VCaP (cell line): ENCODE data around the gene IL4I1.

Source experiments
- H3K27ac ChIP-seq: fragments of 450-650 bp; 2 replicates; pipeline ENCODE4 v1.5.1; 2017
- TF ChIP-seq, protein P1 (sequence below): fragments of 450-650 bp; conservative IDR thresholded peaks from 2 replicates; pipeline ENCODE4 v1.5.1; 2017; ENCODE audit warnings: mild to moderate bottlenecking, moderate library complexity

Gene IL4I1

GRCh38 chr19:49848938-49849337 is 47.7 kb downstream of the IL4I1 start:
- TF ChIP-seq, protein P1, sequence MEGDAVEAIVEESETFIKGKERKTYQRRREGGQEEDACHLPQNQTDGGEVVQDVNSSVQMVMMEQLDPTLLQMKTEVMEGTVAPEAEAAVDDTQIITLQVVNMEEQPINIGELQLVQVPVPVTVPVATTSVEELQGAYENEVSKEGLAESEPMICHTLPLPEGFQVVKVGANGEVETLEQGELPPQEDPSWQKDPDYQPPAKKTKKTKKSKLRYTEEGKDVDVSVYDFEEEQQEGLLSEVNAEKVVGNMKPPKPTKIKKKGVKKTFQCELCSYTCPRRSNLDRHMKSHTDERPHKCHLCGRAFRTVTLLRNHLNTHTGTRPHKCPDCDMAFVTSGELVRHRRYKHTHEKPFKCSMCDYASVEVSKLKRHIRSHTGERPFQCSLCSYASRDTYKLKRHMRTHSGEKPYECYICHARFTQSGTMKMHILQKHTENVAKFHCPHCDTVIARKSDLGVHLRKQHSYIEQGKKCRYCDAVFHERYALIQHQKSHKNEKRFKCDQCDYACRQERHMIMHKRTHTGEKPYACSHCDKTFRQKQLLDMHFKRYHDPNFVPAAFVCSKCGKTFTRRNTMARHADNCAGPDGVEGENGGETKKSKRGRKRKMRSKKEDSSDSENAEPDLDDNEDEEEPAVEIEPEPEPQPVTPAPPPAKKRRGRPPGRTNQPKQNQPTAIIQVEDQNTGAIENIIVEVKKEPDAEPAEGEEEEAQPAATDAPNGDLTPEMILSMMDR = no peak
- H3K27ac ChIP-seq = no peak overlapping the region

- no peak overlapping the region for H3K27ac ChIP-seq
- TF ChIP-seq, protein P1 = no peak
Measured at GRCh38 chr19:49847731-49848696, 48.7 kb downstream of the IL4I1 start.

- H3K27ac ChIP-seq = no peak overlapping the region
- TF ChIP-seq, protein P1 = no peak
Measured at GRCh38 chr19:49846408-49846807, 50.3 kb downstream of the IL4I1 start.

GRCh38 chr19:49845414-49845813 is 51.3 kb downstream of the IL4I1 start:
- TF ChIP-seq, protein P1 = peak; percentile 45
- no peak overlapping the region for H3K27ac ChIP-seq

GRCh38 chr19:49844138-49845095 is 52.3 kb downstream of the IL4I1 start:
- no peak overlapping the region for H3K27ac ChIP-seq
- TF ChIP-seq, protein P1 = no peak

DNA sequence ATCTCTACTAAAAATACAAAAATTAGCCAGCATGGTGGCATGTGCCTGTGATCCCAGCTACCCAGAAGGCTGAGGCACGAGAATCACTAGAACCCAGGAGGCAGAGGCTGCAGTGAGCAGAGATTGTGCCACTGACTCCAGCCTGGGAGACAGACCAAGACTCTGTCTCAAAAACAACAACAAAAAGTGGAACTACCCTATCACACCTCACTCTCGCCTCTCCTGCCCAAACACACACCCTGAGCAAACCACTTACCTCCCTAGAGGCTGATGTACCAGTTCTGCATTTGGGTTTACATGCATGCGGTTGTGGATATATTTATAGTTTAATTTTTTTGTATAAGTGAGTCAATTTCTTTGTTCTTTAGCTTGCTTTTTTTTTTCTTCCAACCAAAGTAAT is 53.4 kb downstream of the IL4I1 start:
- H3K27ac ChIP-seq = no peak overlapping the region
- TF ChIP-seq, protein P1 = no peak

DNA sequence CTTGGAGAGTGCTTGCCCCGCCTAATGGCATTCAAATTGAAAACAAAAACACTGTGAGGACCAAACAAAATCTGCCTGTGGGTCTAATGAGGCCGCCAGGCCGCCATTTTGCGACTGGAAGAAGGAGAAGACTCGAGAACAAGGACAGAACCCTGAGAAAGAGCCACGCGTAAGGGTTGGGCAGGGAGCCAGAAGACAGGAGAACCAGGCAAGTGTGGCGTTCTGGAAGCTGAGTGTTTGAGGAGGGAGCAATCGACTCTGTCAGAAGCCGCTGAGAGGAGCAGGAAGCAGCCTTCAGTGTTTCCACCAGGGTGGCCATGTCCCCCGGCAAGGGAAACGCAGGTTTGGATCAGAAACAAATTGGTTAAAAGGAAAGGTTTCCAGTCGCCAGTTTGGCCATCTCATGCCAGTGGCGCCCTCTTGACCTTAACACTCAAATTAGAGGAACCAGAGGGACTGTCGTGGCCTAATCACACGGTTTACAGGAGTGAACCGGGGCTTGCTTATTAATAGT is 55.9 kb downstream of the IL4I1 start:
- no peak overlapping the region for H3K27ac ChIP-seq
- TF ChIP-seq, protein P1 = no peak
